ENCODE results near the gene SHANK3.

The SHANK3 gene

GRCh38 chr22:50711446-50712340, 39.1 kb downstream of the SHANK3 start:
- TF ChIP-seq CTCF (conservative IDR thresholded peaks at IDR 0.05; ENCODE audit: low read depth, low read length): no peak
- no peak for DNase-seq (ENCODE audit: low read depth)
- H3K4me3 ChIP-seq (ENCODE audit: low read depth, low read length): no peak overlapping the region

GRCh38 chr22:50712341-50713007, 39.9 kb downstream of the SHANK3 start:
- DNase-seq (ENCODE audit: low read depth): no peak

GRCh38 chr22:50713008-50713385, 40.4 kb downstream of the SHANK3 start:
- no peak for TF ChIP-seq CTCF (conservative IDR thresholded peaks at IDR 0.05; ENCODE audit: low read depth, low read length)
- DNase-seq (ENCODE audit: low read depth): no peak
- no peak overlapping the region for H3K4me3 ChIP-seq (ENCODE audit: low read depth, low read length)

More at GRCh38 chr22:50712341-50713007, 39.9 kb downstream of the SHANK3 start:
- no peak for TF ChIP-seq CTCF (conservative IDR thresholded peaks at IDR 0.05; ENCODE audit: low read depth, low read length)
- H3K4me3 ChIP-seq (ENCODE audit: low read depth, low read length): no peak overlapping the region

- DNase-seq (ENCODE audit: low read depth): no peak
- no peak for TF ChIP-seq CTCF (conservative IDR thresholded peaks at IDR 0.05; ENCODE audit: low read depth, low read length)
These were observed 41.0 kb downstream of the SHANK3 start for GRCh38 chr22:50713571-50714056.

GRCh38 chr22:50714150-50714549, 41.5 kb downstream of the SHANK3 start:
- H3K4me3 ChIP-seq (ENCODE audit: low read depth, low read length): no peak overlapping the region
- no peak for TF ChIP-seq CTCF (conservative IDR thresholded peaks at IDR 0.05; ENCODE audit: low read depth, low read length)
- DNase-seq (ENCODE audit: low read depth): no peak

More at GRCh38 chr22:50713571-50714056, 41.0 kb downstream of the SHANK3 start:
- no peak overlapping the region for H3K4me3 ChIP-seq (ENCODE audit: low read depth, low read length)

GRCh38 chr22:50714631-50715179, 42.1 kb downstream of the SHANK3 start:
- H3K4me3 ChIP-seq (ENCODE audit: low read depth, low read length): no peak overlapping the region
- no peak for TF ChIP-seq CTCF (conservative IDR thresholded peaks at IDR 0.05; ENCODE audit: low read depth, low read length)
- no peak for DNase-seq (ENCODE audit: low read depth)
